HG03066 (cell line): ENCODE results near the gene AKR1B1.

Experiments
- ATAC-seq: cut with Tn5 transposase; IDR thresholded peaks from one replicate; pipeline ENCODE4 v1.9.1; 2021; ENCODE audit warnings: low read depth; ENCODE audit not compliant: unreplicated experiment

Gene AKR1B1

DNA sequence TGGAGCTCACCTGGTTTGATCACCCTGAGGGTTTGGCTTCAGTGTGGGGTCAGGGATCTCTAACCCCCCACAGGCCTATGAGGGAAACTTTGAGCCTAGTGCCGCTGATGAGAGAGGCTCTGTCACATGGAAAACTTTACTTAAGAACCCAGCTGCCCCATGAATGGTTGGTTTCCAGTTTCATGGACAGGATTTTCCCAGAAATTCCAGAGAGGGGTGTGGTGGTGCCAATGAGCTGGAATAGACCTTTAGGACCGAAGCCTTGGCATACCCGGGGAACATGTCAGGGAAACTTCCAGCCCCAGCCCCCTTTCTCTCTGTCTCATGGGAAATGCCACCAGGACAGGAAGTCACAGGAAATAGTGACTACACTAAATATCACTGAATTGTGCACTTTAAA, 36.9 kb downstream of the AKR1B1 start:
- ATAC-seq, result no peak

DNA sequence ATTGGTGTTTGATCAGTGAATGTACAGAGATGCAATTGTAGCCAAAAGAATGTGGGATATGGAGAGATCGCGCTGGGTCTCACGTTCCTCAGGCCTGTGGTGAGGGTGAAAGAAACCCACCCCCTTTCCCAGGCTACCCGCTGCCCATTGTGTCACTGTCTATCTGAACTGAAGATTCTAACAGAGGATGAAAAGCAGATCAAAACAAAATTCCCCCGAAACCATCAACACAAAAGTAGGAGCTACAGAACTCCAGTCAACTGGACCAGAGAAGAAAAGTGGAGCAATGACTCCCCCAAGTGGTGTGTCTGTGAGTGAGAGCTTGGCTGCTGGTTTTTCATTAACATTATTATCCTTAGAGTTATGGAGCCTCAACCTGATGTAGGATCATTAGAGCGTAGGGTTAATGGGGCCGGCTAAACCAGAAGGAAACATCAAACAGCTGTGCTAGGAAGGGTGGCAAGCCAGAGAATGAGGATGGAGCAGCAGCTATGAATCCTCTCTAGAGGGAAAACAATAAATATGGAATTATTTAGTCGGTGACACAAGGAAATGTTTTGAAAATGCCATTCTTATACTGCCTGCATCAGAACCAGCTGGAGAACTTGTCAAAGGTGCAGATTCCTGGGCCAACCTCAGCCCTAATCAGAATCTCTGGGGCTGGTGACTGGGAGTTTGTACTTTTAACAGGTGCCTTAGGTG, 38.3 kb downstream of the AKR1B1 start:
- ATAC-seq, result no peak

DNA sequence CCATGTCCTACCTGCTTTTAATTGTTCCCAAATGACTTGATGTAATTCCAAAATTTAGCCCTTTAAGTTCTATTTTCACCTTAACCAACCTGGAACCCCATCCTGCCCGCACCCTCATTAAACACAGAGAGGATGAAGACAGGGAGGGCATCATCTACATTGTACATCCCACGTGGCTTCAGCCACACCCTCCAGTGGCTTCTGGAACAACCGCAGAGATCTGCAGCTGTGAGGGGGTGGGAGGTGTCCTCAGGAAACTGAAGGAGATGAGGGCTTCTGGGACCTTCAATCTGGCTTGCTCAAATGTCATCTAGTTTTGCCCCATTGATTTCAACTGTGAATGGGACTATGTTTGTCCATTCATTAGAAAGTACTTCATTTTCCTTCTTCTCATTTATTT, 39.0 kb downstream of the AKR1B1 start:
- no peak for ATAC-seq

DNA sequence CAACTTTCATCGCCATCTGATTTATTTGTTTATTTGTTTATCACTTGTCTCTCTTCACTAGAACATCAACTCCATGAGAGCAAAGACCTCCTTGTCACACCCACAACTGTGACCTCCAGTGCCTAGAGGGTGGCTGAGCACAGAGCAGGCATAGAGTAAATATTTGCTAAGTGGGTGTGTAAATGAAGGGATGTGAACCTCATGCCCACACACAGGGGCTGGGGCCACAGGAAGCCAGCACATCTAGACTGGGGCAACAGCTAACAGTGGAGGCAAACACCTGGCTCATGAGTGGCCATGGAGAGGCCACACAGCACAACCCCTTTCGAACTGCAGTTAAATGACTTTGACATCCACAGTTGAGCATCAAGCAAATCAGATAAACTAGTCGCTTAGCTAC, 39.8 kb downstream of the AKR1B1 start:
- no peak for ATAC-seq

DNA sequence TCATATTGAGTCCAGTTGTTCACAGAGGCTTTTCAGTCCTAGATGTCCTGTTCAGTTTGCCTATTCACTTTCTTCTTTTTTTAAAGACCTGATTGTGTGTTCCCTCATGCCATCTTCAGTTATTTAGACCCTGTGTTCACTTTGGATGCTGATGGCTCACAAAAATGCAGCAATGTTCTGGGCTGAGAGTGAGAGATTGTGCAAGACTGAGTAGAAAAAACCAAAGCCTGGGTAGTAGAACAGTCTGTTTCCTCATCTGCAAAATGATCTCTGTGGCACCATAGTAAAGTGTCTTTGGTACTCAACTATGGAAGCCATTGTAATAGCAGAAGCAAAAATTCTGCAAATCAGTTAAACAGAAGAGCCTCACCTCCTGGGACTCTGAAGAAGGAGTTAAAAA, 43.2 kb downstream of the AKR1B1 start:
- no peak for ATAC-seq

DNA sequence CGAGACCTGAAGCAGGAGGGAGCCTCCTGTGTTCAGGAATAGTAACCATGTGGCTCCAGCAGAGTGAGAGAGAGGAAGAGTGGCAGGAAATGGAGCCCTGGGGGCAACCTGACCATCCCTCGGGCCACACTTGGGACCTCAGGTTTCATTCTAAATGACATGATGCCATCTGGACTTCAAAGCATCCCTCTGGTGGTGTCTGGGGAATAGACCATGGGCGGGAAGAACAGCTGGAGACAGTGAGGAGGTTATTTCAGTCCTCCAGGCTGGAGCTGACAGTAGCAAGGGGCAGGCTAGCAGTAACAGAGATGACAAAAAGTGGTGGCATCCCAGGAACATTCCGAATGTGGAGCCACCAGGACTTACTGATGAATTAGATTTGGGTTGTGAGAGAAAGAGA, 44.8 kb downstream of the AKR1B1 start:
- ATAC-seq, result no peak

DNA sequence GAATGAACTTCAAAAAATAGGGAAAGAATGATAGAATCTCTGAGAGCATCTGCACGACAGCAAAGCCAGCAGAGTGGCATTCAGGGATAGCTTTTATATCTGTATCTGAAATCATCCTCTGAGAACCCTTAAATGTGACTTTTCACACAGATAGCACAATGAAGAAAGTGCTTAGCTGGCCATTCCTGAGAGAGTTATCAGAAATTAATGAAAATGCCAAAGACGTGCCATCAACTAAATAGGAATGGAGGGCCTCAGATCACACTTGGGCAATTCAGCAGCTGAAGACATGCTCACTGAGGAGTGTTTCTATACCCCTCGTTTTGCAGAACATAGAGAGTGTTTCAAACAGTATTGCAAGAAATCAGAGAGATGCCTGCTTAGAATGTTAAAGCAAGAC, 51.6 kb downstream of the AKR1B1 start:
- no peak for ATAC-seq

DNA sequence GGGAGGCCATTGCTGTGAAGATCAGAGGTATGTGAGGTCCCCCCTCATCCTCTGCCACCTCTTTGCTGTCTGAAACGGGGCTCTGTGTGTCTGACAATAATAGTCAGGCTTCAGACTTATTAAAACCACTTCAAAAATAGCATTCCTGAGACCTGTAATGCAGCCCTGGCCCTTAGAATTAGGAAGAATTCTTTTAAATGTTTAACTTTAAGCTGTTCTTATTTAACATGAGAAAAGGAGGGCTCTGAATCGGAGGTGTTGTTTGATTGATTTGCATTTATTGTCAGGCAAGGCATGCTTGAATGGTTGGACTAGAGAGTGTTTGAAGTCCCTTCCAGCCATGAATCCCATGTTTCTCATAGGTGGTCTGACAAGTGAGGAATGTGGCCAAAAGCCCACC, 52.5 kb downstream of the AKR1B1 start:
- no peak for ATAC-seq

DNA sequence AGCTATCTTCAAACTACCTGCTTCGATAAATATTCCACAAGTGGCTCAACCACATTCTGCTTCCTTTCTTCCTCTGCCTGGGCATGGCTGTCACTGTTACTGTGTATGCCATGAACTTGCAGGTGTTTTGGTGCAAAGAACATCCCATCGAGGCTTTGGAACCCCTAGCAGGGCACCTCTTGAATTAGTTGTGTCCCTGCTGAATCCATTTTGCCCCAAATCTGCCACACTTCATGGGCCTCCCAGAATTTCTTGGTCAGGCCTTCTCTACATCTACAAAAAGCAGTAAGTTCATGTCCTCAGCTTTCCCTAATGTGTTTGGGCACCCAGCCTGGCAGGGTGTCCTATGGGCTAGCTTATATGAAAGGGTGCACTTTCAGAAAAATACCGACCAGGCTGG, 53.6 kb downstream of the AKR1B1 start:
- no peak for ATAC-seq

DNA sequence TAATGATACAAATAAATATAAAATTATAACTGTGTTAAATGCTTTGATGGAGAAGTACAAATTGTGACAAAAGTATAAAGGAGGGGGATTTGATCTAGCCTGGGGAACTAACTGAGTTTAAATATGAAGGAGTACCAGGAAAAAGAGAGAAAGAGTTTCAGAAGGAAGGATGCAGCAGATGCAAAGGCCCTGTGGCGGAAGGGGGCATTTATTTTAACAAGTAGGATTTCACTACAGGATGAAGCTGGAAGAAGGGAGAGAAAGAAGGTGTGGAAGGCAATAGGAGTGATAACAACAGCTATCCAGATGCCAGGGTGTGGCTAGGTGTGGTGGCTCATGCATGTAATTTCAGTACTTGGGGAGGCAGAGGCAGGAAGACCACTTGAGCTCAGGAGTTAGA, 55.8 kb downstream of the AKR1B1 start:
- ATAC-seq, result no peak

DNA sequence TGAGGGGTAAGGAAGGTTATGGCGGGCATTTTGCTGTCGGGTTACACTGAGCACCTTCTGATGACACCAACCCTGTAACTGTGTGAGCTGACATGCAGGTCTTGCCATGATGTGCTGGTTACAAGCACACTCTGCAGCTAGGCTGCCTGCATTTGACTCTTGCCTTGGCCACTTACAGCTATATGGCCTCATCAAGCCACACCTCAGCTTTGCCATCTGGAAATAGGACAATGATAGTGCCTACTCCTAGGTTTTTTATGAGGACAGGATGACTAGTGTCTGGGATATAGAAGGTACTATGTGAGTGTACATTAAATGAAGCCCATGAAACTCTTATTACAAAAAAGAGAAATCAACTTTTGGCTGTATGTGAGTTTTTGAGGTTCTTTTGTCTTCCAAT, 58.0 kb downstream of the AKR1B1 start:
- ATAC-seq, result no peak

DNA sequence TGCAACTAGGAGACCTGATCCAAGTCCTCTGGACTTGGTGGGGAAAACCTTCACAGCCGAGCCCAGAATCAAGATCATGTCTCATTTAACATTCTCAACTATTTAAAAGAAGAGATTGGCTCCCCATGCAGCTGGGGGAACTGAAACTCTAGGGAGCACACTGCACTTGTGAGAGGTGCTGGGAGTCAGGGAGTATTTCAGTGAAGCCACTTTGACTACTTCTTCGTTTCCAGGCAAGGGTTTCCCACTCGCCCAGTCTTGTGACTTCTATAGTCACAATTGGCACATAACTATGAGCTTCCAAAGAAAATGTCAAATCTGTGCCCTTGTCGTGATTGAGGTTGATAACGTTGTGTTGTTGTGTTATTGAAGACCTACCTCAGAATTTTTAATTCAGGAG, 62.9 kb downstream of the AKR1B1 start:
- no peak for ATAC-seq

DNA sequence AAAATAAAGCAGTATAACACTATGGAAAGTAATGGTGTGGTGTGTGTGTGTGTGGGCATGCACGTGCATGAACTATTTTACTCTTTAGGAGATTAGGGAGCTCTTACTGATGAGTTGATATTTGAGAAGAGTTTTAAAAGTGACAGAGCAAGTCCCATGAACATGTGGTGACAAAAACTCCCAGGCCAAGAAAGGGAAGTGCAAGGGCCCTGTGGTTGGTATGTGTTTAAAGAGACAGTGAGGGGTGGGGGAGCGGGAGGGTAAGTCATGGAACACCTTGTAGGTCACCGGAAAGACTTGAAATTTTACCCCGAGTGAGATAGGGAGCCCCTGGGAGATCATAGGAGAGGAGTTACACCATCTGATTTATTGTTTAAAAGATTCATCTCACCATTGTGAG, 63.3 kb downstream of the AKR1B1 start:
- no peak for ATAC-seq

DNA sequence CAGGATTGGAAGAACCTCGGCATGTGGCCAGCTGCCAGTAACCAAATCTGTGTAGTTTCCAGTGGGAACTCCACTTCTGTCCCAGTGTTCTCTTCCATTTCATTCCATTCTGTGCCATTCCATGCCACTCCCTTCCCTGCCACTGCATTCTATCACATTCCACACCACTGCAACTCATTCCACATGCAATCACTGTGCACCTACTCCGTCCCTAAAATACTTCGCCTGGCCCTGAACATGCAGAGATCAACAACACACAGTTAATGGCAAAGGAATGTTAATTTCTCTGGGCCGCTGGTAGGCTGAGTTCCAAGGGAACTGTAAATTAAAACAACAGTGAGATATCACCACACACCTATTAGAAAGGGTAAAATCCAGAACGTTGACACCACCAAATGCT, 64.8 kb downstream of the AKR1B1 start:
- no peak for ATAC-seq
